Measurements from ENCODE around the gene ZDHHC18. TPM values are rescaled to one million over a fixed set of nuclear protein-coding genes. Genes with fewer than 3 reads are reported as not detected.
A peak's percentile ranks its signal among the peaks of the same experiment; 100 is the strongest.

The ZDHHC18 gene
- total and polyA plus RNA-seq, 9 donors: 8.4 to 20.2 (median 16.3) TPM

GRCh38 chr1:26897351-26897750, 70.9 kb downstream of the ZDHHC18 start:
- Histone ChIP-seq H3K4me3 (ENCODE audit: low read length) (no peak overlapping the region), H3K9me3 (replicated peaks; ENCODE audit: control insufficient read depth, low read depth, low read length) (no peaks in the 10 kb centered on the region), H3K4me1 (ENCODE audit: control insufficient read depth, insufficient read depth, low read length) (peaks cover 11% of the 10 kb centered on the region), H3K27me3 (ENCODE audit: control insufficient read depth, insufficient read depth, low read length) (no peaks in the 10 kb centered on the region), H3K27ac (ENCODE audit: low read length) (no peak overlapping the region), H3K36me3 (ENCODE audit: control insufficient read depth, insufficient read depth, low read length) (peaks cover 55% of the 10 kb centered on the region)
- no peak for DNase-seq
- 94% methylated on average over 7 of the region's 9 CpGs for WGBS (ENCODE audit: insufficient coverage)

- H3K27ac ChIP-seq (ENCODE audit: low read length): peak within 1 kb of the TSS; percentile 88
- H3K4me3 ChIP-seq (ENCODE audit: low read length): peak within 1 kb of the TSS; percentile 100
- H3K9me3 ChIP-seq (replicated peaks; ENCODE audit: control insufficient read depth, low read depth, low read length): no peaks in the 10 kb centered on the region
- DNase-seq: peak; percentile 95
- H3K36me3 ChIP-seq (ENCODE audit: control insufficient read depth, insufficient read depth, low read length): peaks cover 27% of the 10 kb centered on the region
- no peaks in the 10 kb centered on the region for H3K27me3 ChIP-seq (ENCODE audit: control insufficient read depth, insufficient read depth, low read length)
- WGBS (ENCODE audit: insufficient coverage): under 1% methylated on average over 45 of the region's 50 CpGs
- H3K4me1 ChIP-seq (ENCODE audit: control insufficient read depth, insufficient read depth, low read length): peaks cover 11% of the 10 kb centered on the region
Measured at GRCh38 chr1:26900001-26900814, 73.7 kb downstream of the ZDHHC18 start, which contains the start of gene GPATCH3. Gene GPATCH3 (minus strand): TSS chr1:26900467. CDS start chr1:26900442, 25 bp downstream.

GRCh38 chr1:26900815-26901511, 74.5 kb downstream of the ZDHHC18 start:
- Histone ChIP-seq H3K36me3 (ENCODE audit: control insufficient read depth, insufficient read depth, low read length) (peaks cover 20% of the 10 kb centered on the region), H3K9me3 (replicated peaks; ENCODE audit: control insufficient read depth, low read depth, low read length) (no peaks in the 10 kb centered on the region), H3K4me1 (ENCODE audit: control insufficient read depth, insufficient read depth, low read length) (peaks cover 11% of the 10 kb centered on the region), H3K4me3 (ENCODE audit: low read length) (peak overlapping the region; percentile 100), H3K27ac (ENCODE audit: low read length) (no peak overlapping the region), H3K27me3 (ENCODE audit: control insufficient read depth, insufficient read depth, low read length) (no peaks in the 10 kb centered on the region)
- WGBS (ENCODE audit: insufficient coverage): no CpG with 5 or more reads among the region's 18 CpGs
- DNase-seq: no peak

Other genes with a start within 250 kb of the ZDHHC18 start
- gene ARID1A, start 130.7 kb upstream of the ZDHHC18 start, total RNA-seq: 22.1 TPM
- 10 to 100 TPM; 33.2 to 63.5 (median 47.3) TPM for gene ARID1A, start 130.7 kb upstream of the ZDHHC18 start, polyA plus RNA-seq (ENCODE audit: insufficient read depth in 1 of 8, insufficient read length in 8 of 8, low replicate concordance in 1 of 8)
- 6.8 TPM for gene PIGV, start 38.7 kb upstream of the ZDHHC18 start, total RNA-seq
- gene PIGV, start 38.7 kb upstream of the ZDHHC18 start, polyA plus RNA-seq (ENCODE audit: insufficient read depth in 1 of 8, insufficient read length in 8 of 8, low replicate concordance in 1 of 8): 1 to 10 TPM; 6.1 to 9.9 (median 6.7) TPM
- 0.18 TPM for gene SFN, start 36.5 kb downstream of the ZDHHC18 start, total RNA-seq
- 10 to 100 TPM in 1 of 8 donors, 1 to 10 TPM in 1, under 1 TPM in 6; 0.20 to 23.9 (median 0.31) TPM for gene SFN, start 36.5 kb downstream of the ZDHHC18 start, polyA plus RNA-seq (ENCODE audit: insufficient read depth in 1 of 8, insufficient read length in 8 of 8, low replicate concordance in 1 of 8)
- gene GPN2, start 63.6 kb downstream of the ZDHHC18 start, total RNA-seq: 10.8 TPM
- 10 to 100 TPM; 16.7 to 21.5 (median 19.7) TPM for gene GPN2, start 63.6 kb downstream of the ZDHHC18 start, polyA plus RNA-seq (ENCODE audit: insufficient read depth in 1 of 8, insufficient read length in 8 of 8, low replicate concordance in 1 of 8)
- gene GPATCH3, start 73.8 kb downstream of the ZDHHC18 start, total RNA-seq: 7.9 TPM
- gene GPATCH3, start 73.8 kb downstream of the ZDHHC18 start, polyA plus RNA-seq (ENCODE audit: insufficient read depth in 1 of 8, insufficient read length in 8 of 8, low replicate concordance in 1 of 8): 10 to 100 TPM; 10.1 to 12.7 (median 11.9) TPM
- not detected for gene NR0B2, start 87.3 kb downstream of the ZDHHC18 start, total RNA-seq
- gene NR0B2, start 87.3 kb downstream of the ZDHHC18 start, polyA plus RNA-seq (ENCODE audit: insufficient read depth in 1 of 8, insufficient read length in 8 of 8, low replicate concordance in 1 of 8): 1 to 10 TPM in 1 of 8 donors, under 1 TPM in 3, not detected in 4; 0.11 to 4.5 (median 0.38) TPM
- gene NUDC, start 95.1 kb downstream of the ZDHHC18 start, total RNA-seq: 25.8 TPM
- gene NUDC, start 95.1 kb downstream of the ZDHHC18 start, polyA plus RNA-seq (ENCODE audit: insufficient read depth in 1 of 8, insufficient read length in 8 of 8, low replicate concordance in 1 of 8): 10 to 100 TPM; 57.7 to 65.5 (median 60.9) TPM
- not detected for gene KDF1, start 133.8 kb downstream of the ZDHHC18 start, total RNA-seq
- gene KDF1, start 133.8 kb downstream of the ZDHHC18 start, polyA plus RNA-seq (ENCODE audit: insufficient read depth in 1 of 8, insufficient read length in 8 of 8, low replicate concordance in 1 of 8): 1 to 10 TPM in 1 of 8 donors, under 1 TPM in 2, not detected in 5; 0.23 to 1.2 (median 0.87) TPM
- gene TRNP1, start 167.0 kb downstream of the ZDHHC18 start, total RNA-seq: 1.3 TPM
- gene TRNP1, start 167.0 kb downstream of the ZDHHC18 start, polyA plus RNA-seq (ENCODE audit: insufficient read depth in 1 of 8, insufficient read length in 8 of 8, low replicate concordance in 1 of 8): 1 to 10 TPM; 1.4 to 3.2 (median 2.1) TPM
- 0.35 TPM for gene TENT5B, start 186.2 kb downstream of the ZDHHC18 start, total RNA-seq
- 1 to 10 TPM in 1 of 8 donors, under 1 TPM in 7; 0.23 to 1.1 (median 0.40) TPM for gene TENT5B, start 186.2 kb downstream of the ZDHHC18 start, polyA plus RNA-seq (ENCODE audit: insufficient read depth in 1 of 8, insufficient read length in 8 of 8, low replicate concordance in 1 of 8)

Measured in muscle of leg (tissue), 11 donors.